K562 (cell line): ENCODE results near the gene AKT1S1. TPM values are rescaled to one million over a fixed set of nuclear protein-coding genes. Genes with fewer than 3 reads are reported as not detected.

Source experiments
- BDP1 ChIP-seq: IDR thresholded peaks from 3 replicates; pipeline ENCODE4 v1.6.1; 2011; ENCODE audit not compliant: insufficient read length, insufficient read depth
- CXXC5 ChIP-seq: fragments of 250-450 bp; sonication (Bioruptor Pico); IDR thresholded peaks from 2 replicates; pipeline ENCODE4 v1.8.0; 2022; ENCODE audit warnings: inconsistent platforms, mild to moderate bottlenecking, moderate library complexity
- FOXA1 ChIP-seq: fragments of 450-650 bp; IDR thresholded peaks from 2 replicates; pipeline ENCODE4 v1.6.1; 2016; ENCODE audit warnings: mild to moderate bottlenecking, borderline replicate concordance
- GABPB2 ChIP-seq: fragments of 250-450 bp; sonication (Bioruptor Pico); conservative IDR thresholded peaks from 2 replicates; pipeline ENCODE4 v1.5.1; 2021; ENCODE audit warnings: mild to moderate bottlenecking
- HMG20A ChIP-seq: fragments of 450-650 bp; formaldehyde crosslinking; conservative IDR thresholded peaks from 2 replicates; pipeline ENCODE4 v1.4.0; 2020; ENCODE audit warnings: mild to moderate bottlenecking, mixed read lengths
- ILK ChIP-seq: fragments of 450-650 bp; IDR thresholded peaks from 2 replicates; pipeline ENCODE4 v1.6.1; 2016; ENCODE audit warnings: missing genetic modification characterization, low read depth, mild to moderate bottlenecking, missing compliant biosample characterization, moderate library complexity, borderline replicate concordance
- IRF2 ChIP-seq: sonication (generic); formaldehyde crosslinking; IDR thresholded peaks from 2 replicates; pipeline ENCODE4 v1.8.1; 2022; ENCODE audit warnings: mild to moderate bottlenecking, missing genetic modification reagents
- KAT8 ChIP-seq: fragments of 450-650 bp; IDR thresholded peaks from 2 replicates; pipeline ENCODE4 v1.6.1; 2016; ENCODE audit warnings: low read depth, mild to moderate bottlenecking
- KLF13 ChIP-seq: fragments of 450-650 bp; IDR thresholded peaks from 2 replicates; pipeline ENCODE4 v1.6.1; 2016; ENCODE audit warnings: missing genetic modification characterization, low read depth, mild to moderate bottlenecking, missing compliant biosample characterization, moderate library complexity, borderline replicate concordance
- MCM5 ChIP-seq: fragments of 450-650 bp; IDR thresholded peaks from 2 replicates; pipeline ENCODE4 v1.6.1; 2016; ENCODE audit warnings: low read depth
- MYBL2 ChIP-seq, 2 experiments: fragments of 450-650 bp in 1 of 2; sonication (generic) in 1 of 2; formaldehyde crosslinking in 1 of 2; IDR thresholded peaks; 2 replicates each; pipeline versions ENCODE4 v1.6.1 to v1.8.1; 2017 to 2022; ENCODE audit warnings: borderline replicate concordance in 1 of 2, inconsistent platforms in 1 of 2, low read depth in 1 of 2, mild to moderate bottlenecking in 1 of 2, missing genetic modification reagents in 1 of 2, moderate library complexity in 1 of 2
- NR4A1 ChIP-seq, 2 experiments: fragments of 250-450 bp in 1 of 2; fragments of 450-650 bp in 1 of 2; sonication (Bioruptor Pico) in 1 of 2; IDR thresholded peaks; 2 replicates each; pipeline versions ENCODE4 v1.4.0 to v1.6.1; 2016 to 2020; ENCODE audit warnings: mild to moderate bottlenecking in 2 of 2, missing compliant biosample characterization in 1 of 2, missing genetic modification characterization in 1 of 2, moderate library complexity in 1 of 2
- PHB ChIP-seq: fragments of 250-450 bp; sonication (Bioruptor Pico); IDR thresholded peaks from 2 replicates; pipeline ENCODE4 v1.5.0; 2021
- PKNOX1 ChIP-seq: fragments of 450-650 bp; IDR thresholded peaks from 2 replicates; pipeline ENCODE4 v1.6.1; 2016
- SNAPC5 ChIP-seq: fragments of 250-450 bp; sonication (Bioruptor Pico); IDR thresholded peaks from 2 replicates; pipeline ENCODE4 v1.8.0; 2021; ENCODE audit warnings: moderate library complexity, mild to moderate bottlenecking, inconsistent platforms
- STAT6 ChIP-seq: sonication (generic); formaldehyde crosslinking; IDR thresholded peaks from 2 replicates; pipeline ENCODE4 v1.8.1; 2023; ENCODE audit warnings: mild to moderate bottlenecking, missing genetic modification reagents
- TCF7L2 ChIP-seq: fragments of 150-350 bp; IDR thresholded peaks from 2 replicates; pipeline ENCODE4 v1.6.1; 2016; ENCODE audit warnings: low read depth, mild to moderate bottlenecking, low read length, moderate library complexity
- ZNF224 ChIP-seq: sonication (generic); formaldehyde crosslinking; IDR thresholded peaks from 2 replicates; pipeline ENCODE4 v1.8.0; 2022; ENCODE audit warnings: mild to moderate bottlenecking, missing genetic modification reagents
- ZNF24 ChIP-seq: fragments of 450-650 bp; IDR thresholded peaks from 2 replicates; pipeline ENCODE4 v1.6.1; 2016
- polyA plus RNA-seq, 8 experiments: library from polyadenylated mRNA; depleted of rRNA in 4 of 8; stranded (reverse) in 5 of 8; unstranded in 3 of 8; fragments of >200 nt; fragmentation: Nextera tagmentation in 2 of 8; fragmentation: Illumina TruSeq in 1 of 8; extraction: Ambion mirVana in 2 of 8; extraction: Trizol in 1 of 8; gene quantifications; 2 replicates each; pipeline versions ENCODE4 v1.2.1 to v1.2.3, GENCODE V29; 2011 to 2014; ENCODE audit warnings: inconsistent platforms in 1 of 8, missing spikeins in 1 of 8
- total RNA-seq, 7 experiments: library from RNA; depleted of rRNA in 6 of 7; stranded (reverse); fragments of >200 nt in 6 of 7; fragmentation: Illumina TruSeq in 2 of 7; extraction: Trizol in 2 of 7; gene quantifications; 2 replicates each; pipeline versions ENCODE4 v1.2.1 to v1.2.3, GENCODE V29; 2011 to 2021; ENCODE audit warnings: low replicate concordance in 1 of 7
- TF ChIP-seq, protein P1 (sequence below): sonication (generic); formaldehyde crosslinking; IDR thresholded peaks from 2 replicates; pipeline ENCODE4 v1.9.0; 2022; ENCODE audit warnings: mild to moderate bottlenecking, missing genetic modification reagents
- TF ChIP-seq, protein P2 (sequence below): sonication (generic); formaldehyde crosslinking; IDR thresholded peaks from 2 replicates; pipeline ENCODE4 v1.8.0; 2022; ENCODE audit warnings: mild to moderate bottlenecking, low read depth, missing genetic modification reagents

AKT1S1 gene
- total and polyA plus RNA-seq, 9 of the 15 experiments (the other 6 are each of a cell fraction or from before 2014, with no cell fraction given), result 1.2 to 50.3 (median 17.1) TPM

DNA sequence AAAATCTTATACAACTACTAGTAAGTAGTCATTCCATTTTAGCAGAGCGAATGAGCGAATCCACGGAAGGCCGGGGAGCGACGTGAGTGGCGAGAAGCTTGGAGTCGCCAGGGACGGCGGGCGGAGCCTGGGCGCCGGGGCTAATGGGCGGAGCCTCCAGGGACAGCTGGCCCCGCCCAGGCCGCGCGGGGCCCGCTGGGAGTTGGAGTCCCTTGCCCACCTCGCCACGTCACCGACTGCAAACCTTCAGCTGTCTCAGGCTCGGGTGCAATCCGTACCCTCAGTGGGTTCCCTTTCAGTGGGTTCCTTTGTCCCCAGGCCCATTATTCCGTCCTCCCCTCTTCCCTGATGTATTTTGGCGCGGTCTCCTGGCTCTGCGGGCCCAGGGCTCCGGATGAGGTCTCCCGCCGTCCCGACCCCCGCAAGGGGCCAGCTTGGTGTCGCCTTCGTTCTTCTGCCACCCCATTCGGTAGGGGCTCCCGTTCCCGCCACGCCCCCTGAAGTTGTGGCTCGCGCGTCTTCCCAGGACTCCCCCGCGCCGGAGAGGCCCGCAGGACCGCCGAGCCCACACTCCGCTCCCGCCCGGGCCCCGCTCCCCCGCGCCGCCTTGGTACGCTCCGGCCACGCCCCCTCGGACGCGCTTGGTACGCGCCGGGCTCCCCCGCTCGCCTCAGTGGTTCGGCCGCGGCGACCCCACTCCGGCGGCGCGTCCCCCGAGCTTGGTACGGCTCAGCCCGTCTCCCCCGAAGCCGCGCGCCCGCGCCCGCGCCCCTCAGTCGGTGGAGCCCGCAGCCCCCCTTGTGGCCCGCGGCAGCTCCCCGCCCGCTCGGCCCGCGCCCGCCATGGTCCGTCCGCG is 26.4 kb downstream of the AKT1S1 start, which contains the start of gene PTOV1 (continued):
- TF ChIP-seq STAT6 (CRISPR knock-in tag), result peak; percentile 53
- TF ChIP-seq, protein P1, sequence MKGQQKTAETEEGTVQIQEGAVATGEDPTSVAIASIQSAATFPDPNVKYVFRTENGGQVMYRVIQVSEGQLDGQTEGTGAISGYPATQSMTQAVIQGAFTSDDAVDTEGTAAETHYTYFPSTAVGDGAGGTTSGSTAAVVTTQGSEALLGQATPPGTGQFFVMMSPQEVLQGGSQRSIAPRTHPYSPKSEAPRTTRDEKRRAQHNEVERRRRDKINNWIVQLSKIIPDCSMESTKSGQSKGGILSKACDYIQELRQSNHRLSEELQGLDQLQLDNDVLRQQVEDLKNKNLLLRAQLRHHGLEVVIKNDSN, result no peak
- TF ChIP-seq ZNF24, result no peak
- no peak for TF ChIP-seq FOXA1
- TF ChIP-seq CXXC5 (CRISPR knock-in tag), result peak; percentile 89
- no peak for TF ChIP-seq ILK
- TF ChIP-seq BDP1, result no peak
- TF ChIP-seq MCM5, result no peak
- TF ChIP-seq KLF13, result peak; percentile 95
- TF ChIP-seq KAT8, result no peak
- no peak for TF ChIP-seq MYBL2 (IDR thresholded peaks at IDR 0.05; ENCODE audit: low read depth)
- TF ChIP-seq MYBL2 (CRISPR knock-in tag; IDR thresholded peaks at IDR 0.05; ENCODE audit: borderline replicate concordance), result no peak
- no peak for TF ChIP-seq SNAPC5
- TF ChIP-seq PHB (CRISPR knock-in tag), result 0 out of 2 replicates have a peak, but pooled peaks have one; percentile 35
- TF ChIP-seq, protein P2, sequence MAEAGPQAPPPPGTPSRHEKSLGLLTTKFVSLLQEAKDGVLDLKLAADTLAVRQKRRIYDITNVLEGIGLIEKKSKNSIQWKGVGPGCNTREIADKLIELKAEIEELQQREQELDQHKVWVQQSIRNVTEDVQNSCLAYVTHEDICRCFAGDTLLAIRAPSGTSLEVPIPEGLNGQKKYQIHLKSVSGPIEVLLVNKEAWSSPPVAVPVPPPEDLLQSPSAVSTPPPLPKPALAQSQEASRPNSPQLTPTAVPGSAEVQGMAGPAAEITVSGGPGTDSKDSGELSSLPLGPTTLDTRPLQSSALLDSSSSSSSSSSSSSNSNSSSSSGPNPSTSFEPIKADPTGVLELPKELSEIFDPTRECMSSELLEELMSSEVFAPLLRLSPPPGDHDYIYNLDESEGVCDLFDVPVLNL (CRISPR knock-in tag), result peak; percentile 65; the same call in 1 of the 2 replicates
- no peak for TF ChIP-seq ZNF224 (CRISPR knock-in tag)
- no peak for TF ChIP-seq HMG20A
- TF ChIP-seq NR4A1 (CRISPR knock-in tag; IDR thresholded peaks at IDR 0.05), result no peak
- TF ChIP-seq NR4A1 (tag; IDR thresholded peaks at IDR 0.05), result no peak
- TF ChIP-seq PKNOX1, result peak; percentile 39; the same call in 1 of the 2 replicates
- peak; percentile 98 for TF ChIP-seq TCF7L2
- no peak for TF ChIP-seq GABPB2 (CRISPR knock-in tag)
- TF ChIP-seq IRF2 (CRISPR knock-in tag), result 0 out of 2 replicates have a peak, but pooled peaks have one; percentile 51
